ENCODE data around the gene TDRD3. TPM values are rescaled to one million over a fixed set of nuclear protein-coding genes. Genes with fewer than 3 reads are reported as not detected.

Gene TDRD3
- total RNA-seq: 8.6 and 12.4 TPM in 2 replicates

GRCh38 chr13:60396783-60397703 is at the start of gene TDRD3:
Gene TDRD3, plus strand, starts transcription at chr13:60397220. Its CDS starts 145 bp downstream, at chr13:60397365.

Other genes with a start within 250 kb of the TDRD3 start
- 8.9 and 11.9 TPM in 2 replicates for gene DIAPH3, start 233.3 kb upstream of the TDRD3 start, total RNA-seq

Data from bladder microvascular endothelial cell (primary cell).